ENCODE data around the gene COL7A1.
A peak's percentile ranks its signal among the peaks of the same experiment; 100 is the strongest.

COL7A1 gene

DNA sequence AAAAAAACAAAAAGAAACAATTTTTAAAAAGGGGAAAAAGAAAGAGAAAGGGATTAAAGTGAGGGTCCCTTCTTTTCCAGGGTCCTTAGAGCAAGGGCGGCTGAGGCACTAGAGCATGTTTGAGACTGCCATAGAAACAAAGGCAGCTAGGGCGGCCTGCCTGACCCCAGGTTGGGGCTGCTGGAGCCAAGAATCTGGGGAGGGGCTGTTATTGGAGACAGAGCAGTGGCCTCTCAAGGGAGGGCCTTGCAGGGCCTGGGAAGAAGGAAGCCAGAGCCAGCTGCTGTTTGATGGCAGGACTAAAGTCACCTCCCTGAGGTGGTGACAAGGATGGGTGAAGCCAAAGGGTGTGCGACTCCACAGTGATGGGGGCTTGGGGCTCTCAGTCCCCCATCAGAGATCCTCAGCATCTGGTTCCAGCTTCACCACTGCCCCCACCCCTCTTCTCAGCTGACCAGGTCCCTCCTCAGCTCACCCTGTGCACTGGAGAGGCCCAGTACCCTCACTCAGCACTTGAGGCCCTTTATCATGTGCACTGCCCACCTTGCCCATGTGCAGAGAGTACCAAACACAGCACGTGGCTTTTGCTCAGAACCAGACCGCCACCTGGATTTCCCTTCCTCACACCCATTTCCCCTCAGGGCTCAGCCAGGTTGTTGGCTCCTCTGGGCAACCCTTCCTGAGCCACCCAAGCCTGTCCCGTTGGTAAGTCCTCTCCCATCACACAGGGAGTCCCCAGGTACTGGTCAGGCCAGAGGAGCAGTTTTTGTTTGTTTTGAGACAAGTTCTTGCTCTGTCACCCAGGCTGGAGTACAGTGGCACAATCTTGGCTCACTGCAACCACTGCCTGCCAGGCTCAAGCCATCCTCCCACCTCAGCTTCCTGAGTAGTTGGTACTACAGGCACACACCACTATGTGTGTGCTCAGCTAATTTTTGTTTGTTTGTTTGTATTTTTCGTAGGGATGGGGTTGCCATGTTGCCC lies 24.7 kb upstream of the COL7A1 start:
- DNase-seq (ENCODE audit: low read depth in 2 of 2) = no peak

DNA sequence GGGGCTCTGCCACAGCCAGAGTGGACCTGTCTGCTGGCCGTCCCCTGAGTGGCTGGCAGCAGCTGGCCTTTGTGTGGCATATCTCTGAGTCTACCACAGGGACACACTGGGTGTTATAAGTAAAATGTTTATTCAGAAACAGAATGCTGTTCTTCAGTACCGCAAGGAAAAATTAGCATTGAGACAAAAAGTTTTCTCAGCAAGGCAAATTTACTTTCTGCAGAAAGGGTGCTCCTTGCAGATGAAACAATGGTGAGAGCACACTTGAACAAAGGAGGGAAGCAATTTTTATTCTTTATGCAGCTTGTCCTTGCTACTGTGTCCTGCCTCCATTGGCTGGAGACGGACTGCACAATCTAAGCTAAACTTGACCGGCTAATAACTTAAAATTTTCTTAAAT lies 22.4 kb upstream of the COL7A1 start:
- no peak for DNase-seq (ENCODE audit: low read depth in 2 of 2)

DNA sequence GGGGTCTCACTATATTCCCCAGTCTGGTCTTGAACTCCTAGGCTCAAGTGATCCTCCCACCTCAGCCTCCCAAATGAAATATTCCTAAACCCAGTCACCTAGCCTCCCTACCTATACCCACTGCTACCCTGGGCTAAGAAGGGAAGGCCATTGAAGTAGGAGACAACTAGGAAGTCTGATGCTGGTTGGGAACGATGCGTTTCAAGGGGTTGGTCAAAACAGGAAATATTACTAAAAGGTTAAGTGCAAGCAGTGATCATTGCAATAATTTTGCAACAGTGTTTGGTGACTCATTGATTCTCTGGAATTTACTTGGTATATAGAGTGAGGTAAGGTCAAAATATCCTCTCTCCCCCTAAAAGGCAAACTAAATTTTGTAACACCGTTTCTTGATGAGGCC lies 18.9 kb upstream of the COL7A1 start:
- DNase-seq (ENCODE audit: low read depth in 2 of 2) = no peak

DNA sequence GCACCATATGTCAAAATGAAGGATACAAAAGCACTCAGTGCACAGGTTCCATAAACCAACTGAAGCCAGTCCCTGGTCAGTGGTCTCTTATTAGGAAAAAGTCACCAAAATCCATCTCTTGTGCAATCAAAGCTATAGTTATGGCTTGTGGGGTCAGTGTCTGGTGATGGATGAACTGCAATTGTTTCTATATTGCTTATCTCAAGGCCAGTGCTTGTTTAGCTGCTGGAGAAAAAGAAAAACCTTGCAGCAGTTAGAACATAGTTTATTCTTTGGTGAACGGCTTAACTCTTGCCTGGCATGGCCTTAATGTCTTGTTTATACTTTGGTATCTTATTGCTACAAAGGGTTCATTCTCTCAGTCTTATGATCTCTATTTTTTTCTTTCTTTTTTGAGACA lies 17.2 kb upstream of the COL7A1 start:
- no peak for DNase-seq (ENCODE audit: low read depth in 2 of 2)

DNA sequence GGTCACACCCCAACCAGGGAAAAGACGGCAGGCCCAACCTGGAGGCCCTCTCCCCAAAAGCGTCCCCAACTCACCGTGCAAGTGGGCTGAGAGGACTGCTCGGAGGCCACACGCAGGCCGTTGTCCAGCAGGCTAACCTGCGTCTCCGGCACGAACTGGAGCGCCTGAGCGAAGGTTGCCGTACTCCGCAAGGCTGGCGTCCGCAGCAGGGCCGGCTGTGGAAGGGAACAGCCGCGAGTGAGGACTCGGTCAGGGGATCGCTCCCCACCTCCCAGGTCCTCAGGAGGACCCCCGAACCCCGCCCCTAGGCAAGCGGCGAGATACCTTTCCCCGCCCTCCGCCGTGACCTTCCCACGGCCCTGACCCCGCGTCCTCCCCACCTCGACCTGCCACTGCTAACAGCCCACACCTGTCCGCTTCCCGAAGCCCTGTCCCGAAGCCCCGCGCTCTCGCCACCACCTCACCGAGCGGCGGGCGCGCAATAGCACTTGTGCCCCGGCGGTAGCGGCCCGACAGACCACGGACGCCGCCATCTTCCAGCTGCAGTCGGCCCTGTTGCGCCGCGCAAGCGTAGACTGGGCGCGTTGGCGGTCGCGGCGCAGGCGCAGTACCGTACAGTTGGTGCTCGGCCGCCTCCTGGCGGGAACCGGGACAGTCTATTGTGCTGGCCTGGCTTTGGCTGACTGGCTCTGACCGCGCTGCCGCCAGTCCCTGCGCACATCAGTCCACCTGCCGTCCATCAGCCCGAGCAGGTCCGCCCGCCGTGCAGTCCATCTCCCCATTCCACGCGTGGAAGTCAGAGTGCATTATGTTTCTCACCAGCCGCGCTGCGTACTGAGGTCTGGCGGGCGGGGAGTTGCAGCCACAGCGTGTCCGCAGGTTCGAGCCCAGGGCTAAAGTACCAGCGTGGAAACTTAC lies 14.2 kb upstream of the COL7A1 start, which contains the start of gene UQCRC1:
UQCRC1 (minus strand) TSS at position 559 of the 918 bp plus-strand sequence; CDS start at position 533, 26 bp downstream.
- DNase-seq (ENCODE audit: low read depth in 2 of 2) = peak; percentile 84 to 85

DNA sequence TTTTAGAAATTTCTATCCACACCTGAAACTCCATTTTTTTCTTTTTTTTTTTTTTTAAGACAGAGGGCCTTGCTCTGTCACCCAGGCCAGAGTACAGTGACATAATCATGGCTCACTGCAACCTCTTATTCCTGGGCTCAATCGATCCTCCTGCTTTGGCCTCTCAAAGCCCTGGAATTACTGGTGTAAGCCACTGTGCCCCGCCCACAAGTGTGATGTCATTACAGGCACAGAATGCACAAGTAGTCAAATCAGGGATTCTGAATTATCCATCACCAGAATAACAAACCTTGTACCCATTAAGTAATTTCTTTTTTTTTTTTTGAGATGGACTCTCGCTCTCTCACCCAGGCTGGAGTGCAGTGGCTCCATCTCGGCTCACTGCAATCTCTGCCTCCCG lies 12.4 kb upstream of the COL7A1 start:
- DNase-seq (ENCODE audit: low read depth in 2 of 2) = no peak

DNA sequence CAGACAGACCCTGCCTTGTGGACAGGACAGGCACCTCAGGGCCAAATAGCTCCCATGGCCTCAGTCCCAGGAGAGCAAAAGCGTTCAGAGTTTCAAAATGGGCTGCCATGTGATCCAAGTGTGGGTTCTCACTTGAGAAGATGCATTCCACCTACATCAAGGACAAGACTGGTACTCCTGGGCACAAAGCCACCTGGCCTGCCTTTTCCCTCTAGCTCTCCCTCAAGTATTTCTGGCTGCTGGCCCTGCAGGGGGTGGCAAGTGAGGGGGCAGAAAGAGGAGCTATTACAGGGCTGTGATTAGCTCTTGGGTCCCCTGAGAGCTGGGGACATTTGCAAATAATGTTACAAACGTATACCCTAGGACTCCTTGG lies 6.5 kb upstream of the COL7A1 start:
- DNase-seq (ENCODE audit: low read depth in 2 of 2) = no peak

DNA sequence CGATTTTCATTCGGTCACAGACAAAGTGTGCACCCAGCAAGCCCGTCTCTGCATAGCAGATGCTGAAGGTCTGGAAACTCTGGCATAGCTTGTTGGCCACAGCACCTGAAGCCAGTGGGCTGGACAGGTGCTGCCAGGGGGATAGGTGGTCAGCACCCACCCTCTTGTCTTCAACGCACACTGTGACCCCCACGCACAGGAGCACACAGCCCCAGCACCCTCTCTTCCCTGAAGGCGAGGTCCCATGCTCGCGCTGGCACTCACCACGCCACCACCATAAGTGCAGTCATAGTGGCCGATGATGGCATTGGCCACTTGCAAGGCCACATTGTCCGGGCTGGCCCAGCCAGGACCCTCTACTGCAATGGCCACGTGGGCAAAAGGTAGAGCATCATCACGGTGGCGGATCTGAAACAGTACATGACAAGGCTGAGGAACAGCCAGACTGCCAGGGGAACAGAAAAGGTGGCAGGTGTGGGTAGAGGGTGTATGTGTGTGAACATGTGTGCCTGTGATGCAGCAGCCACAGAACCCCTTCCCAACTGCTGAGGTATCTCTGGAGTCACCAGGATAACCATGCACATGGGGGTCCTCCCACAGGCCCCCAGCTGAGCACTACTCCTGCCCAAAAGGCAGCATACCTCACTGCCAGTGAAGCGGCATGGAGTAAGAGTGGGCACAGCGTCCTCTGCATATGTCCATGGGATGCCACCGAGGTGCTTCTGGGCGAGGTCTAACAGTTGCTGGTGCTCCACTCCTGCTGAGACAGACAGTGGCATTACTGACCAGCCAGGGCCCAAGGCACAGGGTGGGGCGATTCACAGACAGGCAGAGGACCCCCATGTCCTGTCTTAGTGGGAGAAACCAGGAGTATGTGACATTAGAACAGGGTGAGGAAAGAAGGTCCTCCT lies 5.8 kb upstream of the COL7A1 start:
- no peak for DNase-seq (ENCODE audit: low read depth in 2 of 2)

DNA sequence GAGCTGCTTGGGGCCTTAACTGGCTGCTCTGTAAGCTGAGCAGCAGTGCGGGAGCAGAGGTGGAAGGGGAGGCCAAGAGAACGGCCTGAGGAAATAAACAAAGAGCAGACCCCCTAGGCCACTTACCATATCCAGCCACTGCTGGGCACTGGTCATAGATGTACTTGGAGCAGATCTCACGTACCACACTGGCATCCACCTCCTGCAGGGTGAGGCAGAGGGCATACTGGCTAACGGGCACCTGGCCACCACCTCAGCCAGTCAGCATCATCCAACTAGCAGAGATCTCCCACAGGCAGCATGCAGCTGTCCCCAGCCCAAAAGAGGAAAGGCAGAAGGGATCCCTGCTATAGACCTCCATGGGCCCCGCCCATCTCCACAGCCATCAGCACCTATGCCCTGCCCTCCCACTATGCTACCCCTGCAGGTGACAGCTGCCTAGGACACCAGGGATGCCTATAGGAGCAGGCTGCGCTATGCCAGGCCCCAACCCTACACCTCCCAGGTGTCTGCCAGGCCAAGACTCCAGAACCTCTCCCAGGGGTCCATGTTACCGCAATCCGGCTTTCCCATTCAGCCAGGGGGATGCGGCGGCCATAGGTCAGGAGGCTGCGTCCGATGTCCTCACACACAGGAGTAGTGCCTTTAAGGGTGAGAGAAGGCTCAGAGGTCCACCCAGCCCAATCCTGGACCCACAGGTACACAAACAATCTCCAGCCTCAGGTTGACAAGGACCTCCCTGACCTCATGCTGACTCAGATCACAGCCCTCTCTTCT lies 4.6 kb upstream of the COL7A1 start:
- no peak for DNase-seq (ENCODE audit: low read depth in 2 of 2)

DNA sequence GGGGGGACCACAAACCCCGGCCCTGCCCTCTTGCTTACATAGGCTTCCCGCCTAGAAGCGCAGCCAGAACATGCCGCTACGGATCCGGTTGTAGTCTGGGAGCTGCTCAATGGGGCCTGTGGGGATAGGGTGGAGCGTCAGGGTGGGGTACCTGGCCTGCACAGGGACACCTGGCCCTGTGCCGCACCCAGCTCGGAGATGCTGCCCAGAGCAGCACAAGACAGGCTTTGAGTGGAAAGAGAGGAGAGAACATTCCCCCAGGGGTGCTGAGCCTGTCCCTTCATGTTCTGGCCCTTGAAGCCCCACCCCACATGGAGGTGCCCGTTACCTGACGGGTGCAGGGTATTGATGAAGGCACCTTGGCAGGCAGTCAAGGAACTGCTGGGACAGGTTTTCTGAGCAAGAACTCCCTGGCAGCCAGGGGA lies 4.0 kb upstream of the COL7A1 start:
- no peak for DNase-seq (ENCODE audit: low read depth in 2 of 2)

DNA sequence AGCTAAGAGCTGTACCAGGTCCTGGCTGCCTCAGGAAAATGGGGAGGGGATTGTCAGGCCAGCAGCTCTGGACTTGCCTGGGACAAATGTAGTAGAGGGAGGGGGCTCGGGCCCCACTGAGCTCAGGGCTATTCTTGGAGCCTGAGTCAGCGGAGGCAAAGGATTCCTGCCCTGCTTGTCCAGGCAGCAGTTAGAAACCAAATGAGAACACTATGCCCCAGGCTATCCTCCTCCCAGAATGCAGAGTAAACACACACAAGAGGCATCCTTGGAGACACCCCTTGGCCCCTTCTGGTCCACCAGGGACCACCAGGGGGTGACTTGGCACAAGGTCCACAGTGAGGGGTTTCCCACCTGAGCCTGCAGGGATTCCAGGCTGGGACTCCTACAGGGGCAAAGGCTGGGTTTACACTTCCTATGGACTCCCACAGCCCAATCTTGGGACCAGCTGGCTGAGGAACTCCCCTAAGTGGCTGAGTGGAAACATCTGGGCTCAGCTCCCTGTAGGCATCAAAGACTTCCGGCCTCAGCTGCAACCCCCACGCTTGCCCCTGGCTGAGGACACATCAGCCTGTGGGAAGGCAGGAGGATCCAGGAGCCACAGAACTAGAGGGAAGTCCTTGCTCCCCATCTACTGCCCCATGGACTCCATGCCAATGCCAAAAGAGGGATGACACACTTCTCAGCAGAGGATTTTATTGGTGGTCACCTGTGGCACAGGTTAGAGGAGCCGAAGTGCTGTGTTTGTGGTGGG lies 3.4 kb upstream of the COL7A1 start:
- DNase-seq (ENCODE audit: low read depth in 2 of 2) = no peak

DNA sequence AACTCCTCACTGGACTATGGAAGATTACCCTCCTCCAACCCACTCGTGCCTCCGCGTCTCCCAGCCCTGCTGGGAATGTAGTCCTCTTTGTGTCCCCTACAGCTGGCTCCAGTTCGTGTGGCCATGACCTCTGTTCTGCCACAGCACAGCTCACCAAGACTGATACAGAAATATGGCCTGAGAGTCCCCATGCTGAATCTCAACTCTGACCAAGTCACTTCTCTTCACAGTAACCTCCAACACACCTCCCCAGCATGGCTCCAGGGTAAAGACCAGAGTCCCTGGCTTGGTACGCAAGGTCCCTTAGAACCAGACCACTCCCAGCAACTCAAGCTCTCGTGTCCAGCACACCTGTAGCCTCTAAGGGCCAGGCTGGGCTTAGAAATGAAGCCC lies 2.3 kb upstream of the COL7A1 start:
- no peak for DNase-seq (ENCODE audit: low read depth in 2 of 2)

DNA sequence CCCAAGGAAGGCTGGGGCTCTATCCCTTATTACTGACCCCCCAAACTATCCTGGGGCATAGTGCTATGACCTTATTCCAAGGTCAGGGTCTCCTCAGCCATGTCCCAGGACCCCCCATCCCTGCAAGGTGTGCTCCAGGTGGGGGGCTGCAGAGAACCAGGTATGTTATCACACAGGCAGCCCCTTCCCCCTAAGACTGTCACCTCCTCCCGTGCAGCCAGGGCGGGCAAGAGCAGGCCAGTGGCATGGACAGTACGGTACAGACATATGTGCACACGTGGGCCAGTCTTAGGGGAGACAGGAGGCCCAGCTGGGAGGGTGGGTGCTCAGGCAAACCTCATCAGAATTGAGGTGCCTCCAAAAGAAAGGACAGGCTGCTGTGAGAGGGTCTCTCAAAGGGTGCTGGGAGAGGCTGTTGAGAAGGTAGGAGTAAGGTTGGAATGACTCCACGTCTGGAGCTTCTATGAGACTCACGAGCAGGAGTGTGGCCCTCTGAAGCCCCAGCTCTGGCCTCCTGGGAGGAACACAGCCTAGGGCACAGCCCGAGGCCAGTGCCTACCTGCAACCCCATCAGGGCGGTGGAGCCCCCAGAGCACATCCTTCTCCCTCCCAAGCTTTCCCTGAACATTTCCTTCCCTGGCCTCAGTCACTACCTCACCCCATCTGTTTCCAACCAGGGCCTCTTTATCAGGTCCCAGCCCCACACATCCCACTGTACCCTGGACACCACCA lies 1.7 kb upstream of the COL7A1 start:
- no peak for DNase-seq (ENCODE audit: low read depth in 2 of 2)

DNA sequence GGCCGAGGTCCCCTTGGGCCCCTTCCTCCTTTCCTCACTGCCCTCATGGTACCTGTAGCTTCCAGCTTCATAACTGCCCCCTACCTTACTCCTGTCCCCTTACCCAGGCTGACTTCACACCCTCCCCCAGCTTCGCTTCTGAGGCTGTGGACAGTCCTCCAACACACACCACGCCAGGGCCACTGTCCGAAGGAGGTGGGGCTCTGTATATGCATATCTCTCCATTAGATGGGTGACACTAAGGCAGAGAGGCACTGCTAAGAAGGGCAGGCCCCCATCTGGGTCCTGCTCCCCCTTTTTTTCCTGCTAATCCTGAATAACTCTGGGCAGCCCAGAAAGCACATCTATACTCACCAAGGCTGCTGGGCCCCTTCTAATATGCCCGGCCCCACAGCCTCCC lies 1.0 kb upstream of the COL7A1 start:
- DNase-seq (ENCODE audit: low read depth in 2 of 2) = no peak

DNA sequence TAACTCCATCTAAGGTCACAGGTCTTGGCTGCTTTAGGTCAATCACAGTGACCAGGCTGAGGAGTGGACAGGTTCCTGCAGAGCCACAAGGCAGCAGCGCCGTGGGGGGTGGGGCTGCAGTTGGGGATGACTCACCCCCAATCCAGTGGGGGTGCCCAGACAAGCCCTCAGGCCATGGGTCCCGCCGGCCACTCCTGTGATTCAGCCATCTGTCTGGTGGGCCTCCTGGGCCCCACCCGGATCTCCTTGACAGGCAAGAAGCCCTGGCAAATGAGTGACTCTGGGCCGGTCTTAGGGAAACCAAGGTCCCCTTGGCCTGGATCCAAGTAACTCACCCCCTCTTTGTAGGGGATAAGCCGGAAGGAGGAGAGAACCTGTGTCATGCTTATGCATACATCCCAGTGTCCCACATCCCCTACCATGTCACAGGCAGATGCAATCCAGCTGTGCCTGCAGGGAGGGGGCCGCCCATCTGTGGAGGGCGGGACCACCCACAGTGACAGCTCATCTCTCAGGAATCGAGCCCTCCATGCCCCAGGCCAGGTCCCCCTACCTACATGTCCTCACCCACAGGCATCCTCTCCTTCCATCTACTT lies 495 bp upstream of the COL7A1 start:
- DNase-seq (ENCODE audit: low read depth in 2 of 2) = no peak

DNA sequence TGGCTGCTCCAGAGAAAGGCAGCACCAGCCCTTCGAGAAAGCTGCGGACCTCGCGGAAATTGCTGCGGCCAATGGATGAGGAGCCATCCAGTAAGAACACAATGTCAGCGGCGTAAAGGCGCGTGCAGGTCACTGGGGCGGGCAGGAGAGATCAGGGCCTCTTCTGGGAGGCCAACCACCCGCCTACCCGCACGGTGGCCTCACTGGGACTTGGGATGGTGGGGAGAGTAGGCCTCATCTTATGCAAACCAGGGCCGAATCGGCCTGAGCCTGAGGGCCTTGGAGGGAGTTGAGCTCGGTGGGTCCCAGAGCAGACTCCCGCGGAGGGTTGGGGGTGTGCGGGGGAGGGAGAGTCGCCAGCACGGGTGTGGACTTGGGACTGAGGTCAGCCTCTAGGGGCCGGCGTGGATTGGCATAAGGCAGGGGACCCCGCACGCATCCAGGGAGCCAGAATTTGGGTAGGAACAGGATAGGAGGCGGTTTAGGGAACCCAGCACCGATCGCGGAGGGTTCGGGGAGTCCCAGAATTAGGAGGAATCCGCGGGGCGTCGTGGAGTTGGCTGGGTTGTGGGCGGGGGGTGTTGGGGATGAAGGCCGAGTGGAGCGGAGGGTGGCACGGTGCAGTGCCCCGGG lies 596 bp downstream of the COL7A1 start:
- DNase-seq (ENCODE audit: low read depth in 2 of 2) = no peak

DNA sequence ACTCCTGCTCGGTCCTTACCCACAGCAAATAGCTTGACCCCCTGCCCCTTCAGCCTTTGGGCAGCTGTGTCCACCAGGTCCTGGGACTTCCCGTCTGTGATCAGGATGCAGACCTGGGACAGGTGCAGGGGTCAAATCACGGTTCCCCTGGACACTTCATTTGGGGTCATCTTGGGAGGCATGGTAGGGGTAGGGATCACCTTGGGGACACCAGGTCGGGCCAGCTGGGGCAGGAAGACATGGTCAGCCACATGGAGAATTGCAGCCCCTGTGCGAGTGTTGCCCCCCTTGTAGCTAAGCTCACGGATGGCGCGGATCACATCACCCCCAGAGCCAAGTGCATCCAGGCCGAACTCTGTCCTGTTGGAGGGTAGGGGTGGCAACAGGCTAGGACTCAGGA lies 1.8 kb downstream of the COL7A1 start:
- DNase-seq (ENCODE audit: low read depth in 2 of 2) = no peak

DNA sequence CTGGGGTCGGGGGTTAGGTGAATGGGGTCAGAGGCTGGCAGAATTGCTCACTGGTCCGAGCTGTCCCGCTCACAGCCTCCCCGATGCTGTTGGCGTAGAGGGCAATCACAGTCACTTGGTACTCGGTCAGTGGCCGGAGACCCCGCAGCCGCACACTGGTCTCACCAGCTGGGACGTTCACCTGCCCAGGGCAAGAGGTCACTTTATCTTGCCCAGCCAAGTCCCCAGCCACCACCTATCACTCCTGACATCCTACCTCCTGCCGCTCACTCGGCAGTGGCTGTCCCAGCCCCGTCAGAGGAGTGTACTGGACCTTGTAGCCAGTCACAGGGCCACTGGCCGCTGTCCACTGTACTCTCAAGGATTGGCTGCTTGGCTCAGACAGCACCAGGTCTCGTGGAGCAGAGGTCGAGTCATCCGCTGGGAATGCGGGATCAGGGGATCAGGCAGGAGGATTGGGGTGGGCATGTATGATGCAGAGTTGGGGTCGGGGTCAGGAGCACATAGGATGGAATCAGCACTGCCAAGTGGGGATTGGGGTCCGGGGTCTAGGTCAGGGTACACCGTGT lies 2.5 kb downstream of the COL7A1 start:
- DNase-seq (ENCODE audit: low read depth in 2 of 2) = no peak
